GM03348 (cell line): ENCODE measurements around the gene ITCH.
A peak's percentile ranks its signal among the peaks of the same experiment; 100 is the strongest.

Experiments
- DNase-seq: peaks from one replicate; pipeline ENCODE4 v3.0.0; 2012; ENCODE audit warnings: low spot score

The ITCH gene

DNA sequence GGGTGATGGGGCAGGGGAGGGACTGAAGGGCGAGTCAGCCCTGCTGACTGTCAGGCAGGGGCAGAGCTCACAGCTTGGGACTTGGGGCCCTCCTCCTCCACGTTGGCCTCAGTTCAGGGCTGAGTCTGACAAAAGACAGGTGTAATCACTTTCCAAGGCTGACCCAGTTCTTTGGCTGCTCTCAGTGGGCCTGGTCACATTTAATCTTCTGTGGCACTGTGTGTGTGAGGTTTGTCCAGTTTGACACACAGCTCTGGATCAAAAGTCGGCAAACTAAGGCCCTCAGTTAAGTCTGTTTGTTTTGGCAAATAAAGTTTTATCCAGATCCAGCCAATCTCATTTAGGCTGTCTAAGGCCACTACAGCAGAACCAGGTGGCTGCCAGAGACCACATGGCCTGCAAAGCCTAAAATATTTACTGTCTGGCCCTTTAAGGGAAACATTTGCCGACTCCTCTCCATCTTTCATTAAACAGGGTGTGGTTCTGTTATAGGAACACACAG lies 190.3 kb downstream of the ITCH start:
- no peak for DNase-seq

DNA sequence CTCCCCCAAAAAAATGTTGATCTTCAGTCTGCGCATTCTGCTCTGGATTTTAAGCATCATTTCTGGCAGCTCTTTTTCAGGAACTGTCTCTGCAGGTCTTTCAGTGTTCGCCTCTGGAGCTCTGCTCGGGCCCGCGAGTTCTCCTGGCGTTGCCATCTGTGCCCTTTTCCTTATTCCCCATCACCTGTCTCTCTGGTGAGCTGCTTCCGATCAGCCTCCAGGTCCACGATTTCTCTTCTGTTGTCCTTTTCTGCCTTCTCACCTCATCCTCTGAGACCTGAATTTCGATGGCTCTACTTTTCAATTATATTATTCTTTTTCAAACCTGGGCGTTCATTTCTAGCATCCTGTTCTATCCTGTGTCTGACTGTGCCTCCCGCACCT lies 194.9 kb downstream of the ITCH start:
- no peak for DNase-seq

DNA sequence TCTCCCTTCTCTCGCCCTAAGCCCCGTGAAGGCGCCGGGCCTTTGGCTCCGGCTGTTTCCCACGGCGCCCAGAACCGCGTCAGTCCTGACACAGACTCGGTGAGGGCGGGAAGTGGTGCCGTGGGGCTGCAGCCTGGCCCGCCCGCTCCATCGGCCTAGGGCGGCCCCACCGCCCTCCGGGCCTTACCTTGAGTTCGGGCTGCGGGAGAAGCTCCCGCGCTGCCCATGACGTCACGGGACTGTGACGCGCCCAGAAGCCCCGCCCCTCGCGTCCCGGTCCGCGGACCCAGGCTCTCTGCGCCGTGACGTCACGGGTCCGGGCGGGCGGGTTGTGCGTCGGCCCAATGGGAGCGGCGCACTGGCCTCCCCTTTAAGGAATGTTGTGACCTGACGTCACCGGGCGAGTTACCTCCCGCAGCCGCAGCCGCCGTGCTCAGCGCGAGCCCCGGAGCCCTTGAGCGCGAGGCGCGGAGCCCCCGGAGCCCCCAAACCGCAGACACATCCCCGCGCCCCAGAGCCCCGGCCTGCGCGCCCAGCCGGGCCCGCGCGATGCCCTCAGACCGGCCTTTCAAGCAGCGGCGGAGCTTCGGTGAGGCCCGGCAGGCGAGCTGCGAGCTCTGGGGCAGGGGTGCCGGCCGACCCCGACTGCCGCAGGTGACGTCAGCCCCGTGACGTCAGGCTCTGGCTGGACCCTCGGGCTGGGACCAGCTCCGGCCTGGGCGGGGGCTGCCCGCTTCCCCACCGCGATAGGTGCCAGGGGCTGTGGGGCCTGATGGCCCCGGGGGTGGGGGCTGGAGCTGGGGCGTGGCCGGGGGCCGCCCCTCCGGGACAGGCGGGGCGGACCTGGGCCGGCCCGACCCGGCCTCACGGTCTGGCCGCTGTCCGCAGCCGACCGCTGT lies 195.5 kb downstream of the ITCH start, which contains the start of gene MAP1LC3A:
TSS of gene MAP1LC3A (plus strand) at position 399 of the 899 bp plus-strand sequence. CDS start at position 550, 151 bp downstream.
- peak; percentile 99 for DNase-seq

DNA sequence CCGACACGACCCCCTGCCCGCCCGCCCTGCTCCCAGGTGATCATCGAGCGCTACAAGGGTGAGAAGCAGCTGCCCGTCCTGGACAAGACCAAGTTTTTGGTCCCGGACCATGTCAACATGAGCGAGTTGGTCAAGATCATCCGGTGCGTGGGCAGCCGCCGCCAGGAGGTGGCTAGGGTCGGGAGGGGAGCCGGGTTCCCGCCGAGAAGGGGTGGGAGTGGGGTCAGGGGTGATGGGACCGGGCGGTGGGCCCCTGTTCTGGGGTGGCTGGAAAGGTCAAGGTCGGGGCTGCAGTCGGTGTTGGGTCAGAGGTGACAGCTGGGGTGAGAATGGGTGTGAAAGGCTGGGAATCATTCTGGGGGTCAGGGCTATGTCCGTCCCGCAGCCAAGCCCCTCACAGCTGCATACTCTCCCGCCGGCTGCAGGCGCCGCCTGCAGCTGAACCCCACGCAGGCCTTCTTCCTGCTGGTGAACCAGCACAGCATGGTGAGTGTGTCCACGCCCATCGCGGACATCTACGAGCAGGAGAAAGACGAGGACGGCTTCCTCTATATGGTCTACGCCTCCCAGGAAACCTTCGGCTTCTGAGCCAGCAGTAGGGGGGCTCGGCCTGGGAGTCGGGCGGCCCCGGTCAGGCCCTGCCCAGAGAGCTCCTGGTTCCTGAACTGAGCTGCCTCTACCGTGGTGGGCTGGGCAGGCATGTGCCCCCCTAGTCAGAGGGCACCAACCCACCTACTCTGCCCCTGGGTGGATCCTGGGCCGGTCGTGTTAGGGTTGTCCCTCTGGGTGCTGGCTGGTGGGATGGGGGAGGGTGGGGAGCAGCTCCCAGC lies 196.5 kb downstream of the ITCH start:
- no peak for DNase-seq

DNA sequence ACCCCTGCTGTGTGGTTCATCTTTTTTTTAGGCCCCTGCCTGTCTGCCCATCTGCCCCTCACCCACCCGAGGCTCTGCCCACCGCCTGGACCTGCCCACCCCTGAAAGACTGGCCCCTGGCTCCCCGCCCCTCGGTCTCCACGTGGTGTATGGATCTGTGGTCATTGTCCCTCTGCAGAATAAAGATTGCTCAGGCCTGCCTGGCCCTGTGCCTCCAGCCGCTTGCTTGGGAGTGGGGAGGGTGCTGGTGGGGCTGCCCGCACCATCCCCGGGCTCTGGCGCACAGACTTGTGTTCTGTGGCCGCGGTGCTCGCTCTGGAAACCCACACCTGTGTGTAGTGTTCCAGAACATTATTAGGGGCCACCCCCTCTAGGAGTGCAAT lies 197.1 kb downstream of the ITCH start:
- DNase-seq, result no peak

DNA sequence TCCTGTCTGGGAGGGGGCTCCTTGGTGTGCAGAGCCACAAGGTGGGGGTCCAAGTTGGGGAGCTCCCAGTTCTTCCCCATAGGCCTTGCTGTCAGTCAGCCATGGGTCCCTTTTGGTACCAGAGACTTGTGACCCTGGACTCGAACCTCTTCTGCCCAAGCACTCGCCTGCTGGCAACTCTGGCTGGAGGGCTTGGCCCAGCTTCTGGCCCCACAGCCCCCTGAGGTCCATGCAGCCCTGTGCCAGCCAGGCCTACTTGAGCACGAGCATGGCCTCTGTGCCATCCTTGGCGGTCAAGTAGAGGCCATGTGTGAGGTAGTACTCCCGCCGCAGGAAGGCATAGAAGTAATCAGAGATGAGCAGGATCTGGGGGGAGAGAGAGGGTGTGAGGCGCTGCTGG lies 197.5 kb downstream of the ITCH start:
- DNase-seq, result no peak
